GM12891 (cell line): ENCODE measurements around the gene ARF1.

ENCODE experiments used
- POLR2A ChIP-seq: IDR thresholded peaks from 2 replicates; pipeline ENCODE4 v1.6.1; 2011; ENCODE audit warnings: low read depth, low read length, control low read depth
- POLR2AphosphoS5 ChIP-seq: IDR thresholded peaks from 2 replicates; pipeline ENCODE4 v1.6.1; 2011; ENCODE audit warnings: low read depth, low read length, control low read depth
- SPI1 ChIP-seq: IDR thresholded peaks from 2 replicates; pipeline ENCODE4 v1.6.1; 2011; ENCODE audit warnings: low read depth, low read length, control low read depth
- TAF1 ChIP-seq: IDR thresholded peaks from 2 replicates; pipeline ENCODE4 v1.6.1; 2011; ENCODE audit warnings: low read depth, low read length, control low read depth

- TF ChIP-seq TAF1 (no peak), POLR2A (no peak), POLR2AphosphoS5 (no peak), SPI1 (no peak)
Observed at GRCh38 chr1:228099331-228099732, 16.8 kb downstream of the ARF1 start.
